Brain microvascular endothelial cell (primary cell): Measurements from ENCODE around the gene SAMD4A.

Experiments
- DNase-seq: peaks from one replicate; pipeline ENCODE4 v3.0.0-alpha.2; 2020
- H3K27ac ChIP-seq: fragments of 250-450 bp; sonication (Bioruptor Pico); 2 replicates; pipeline ENCODE4 v1.5.1; 2020; ENCODE audit warnings: mild to moderate bottlenecking, moderate library complexity
- H3K27me3 ChIP-seq: fragments of 250-450 bp; sonication (Bioruptor Pico); replicated peaks from 2 replicates; pipeline ENCODE4 v1.5.1; 2020; ENCODE audit warnings: mild to moderate bottlenecking
- H3K36me3 ChIP-seq: fragments of 250-450 bp; sonication (Bioruptor Pico); replicated peaks from 2 replicates; pipeline ENCODE4 v1.5.1; 2020; ENCODE audit warnings: mild to moderate bottlenecking
- H3K4me3 ChIP-seq: 2 replicates; pipeline ENCODE4 v1.5.1; 2011; ENCODE audit warnings: low read depth, mild to moderate bottlenecking, control low read depth, low read length, moderate library complexity
- in situ Hi-C: cut with HindIII; loops from 2 replicates; pipeline ENCODE4 v1.10.0; 2017; ENCODE audit warnings: low sequenced_read_pairs, low pct_ligation_motif_present
- TF ChIP-seq, protein P1 (sequence below): IDR thresholded peaks from 2 replicates; pipeline ENCODE4 v1.5.1; 2011; ENCODE audit warnings: low read depth, mild to moderate bottlenecking, moderate library complexity, low read length, control low read depth, inconsistent platforms; ENCODE audit errors: missing control alignments

Gene SAMD4A

GRCh38 chr14:54806616-54807015 lies 239.7 kb downstream of the SAMD4A start:
- no peak overlapping the region for H3K4me3 ChIP-seq
- in situ Hi-C loops = no loop called here
- no peaks in the 10 kb centered on the region for H3K27me3 ChIP-seq
- no peaks in the 10 kb centered on the region for H3K36me3 ChIP-seq
- DNase-seq = no peak
- no peak overlapping the region for H3K27ac ChIP-seq
- TF ChIP-seq, protein P1, sequence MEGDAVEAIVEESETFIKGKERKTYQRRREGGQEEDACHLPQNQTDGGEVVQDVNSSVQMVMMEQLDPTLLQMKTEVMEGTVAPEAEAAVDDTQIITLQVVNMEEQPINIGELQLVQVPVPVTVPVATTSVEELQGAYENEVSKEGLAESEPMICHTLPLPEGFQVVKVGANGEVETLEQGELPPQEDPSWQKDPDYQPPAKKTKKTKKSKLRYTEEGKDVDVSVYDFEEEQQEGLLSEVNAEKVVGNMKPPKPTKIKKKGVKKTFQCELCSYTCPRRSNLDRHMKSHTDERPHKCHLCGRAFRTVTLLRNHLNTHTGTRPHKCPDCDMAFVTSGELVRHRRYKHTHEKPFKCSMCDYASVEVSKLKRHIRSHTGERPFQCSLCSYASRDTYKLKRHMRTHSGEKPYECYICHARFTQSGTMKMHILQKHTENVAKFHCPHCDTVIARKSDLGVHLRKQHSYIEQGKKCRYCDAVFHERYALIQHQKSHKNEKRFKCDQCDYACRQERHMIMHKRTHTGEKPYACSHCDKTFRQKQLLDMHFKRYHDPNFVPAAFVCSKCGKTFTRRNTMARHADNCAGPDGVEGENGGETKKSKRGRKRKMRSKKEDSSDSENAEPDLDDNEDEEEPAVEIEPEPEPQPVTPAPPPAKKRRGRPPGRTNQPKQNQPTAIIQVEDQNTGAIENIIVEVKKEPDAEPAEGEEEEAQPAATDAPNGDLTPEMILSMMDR = no peak

GRCh38 chr14:54807428-54807827 lies 240.5 kb downstream of the SAMD4A start:
- Histone ChIP-seq H3K4me3 (no peak overlapping the region), H3K27ac (no peak overlapping the region), H3K27me3 (no peaks in the 10 kb centered on the region), H3K36me3 (no peaks in the 10 kb centered on the region)
- in situ Hi-C loops = no loop called here
- TF ChIP-seq, protein P1 = no peak
- no peak for DNase-seq

- TF ChIP-seq, protein P1 = no peak
- Histone ChIP-seq H3K27ac (no peak overlapping the region), H3K27me3 (no peaks in the 10 kb centered on the region), H3K4me3 (no peak overlapping the region), H3K36me3 (no peaks in the 10 kb centered on the region)
- in situ Hi-C loops = no loop called here
- no peak for DNase-seq
Measured at GRCh38 chr14:54807881-54808280, 241.0 kb downstream of the SAMD4A start.

DNA sequence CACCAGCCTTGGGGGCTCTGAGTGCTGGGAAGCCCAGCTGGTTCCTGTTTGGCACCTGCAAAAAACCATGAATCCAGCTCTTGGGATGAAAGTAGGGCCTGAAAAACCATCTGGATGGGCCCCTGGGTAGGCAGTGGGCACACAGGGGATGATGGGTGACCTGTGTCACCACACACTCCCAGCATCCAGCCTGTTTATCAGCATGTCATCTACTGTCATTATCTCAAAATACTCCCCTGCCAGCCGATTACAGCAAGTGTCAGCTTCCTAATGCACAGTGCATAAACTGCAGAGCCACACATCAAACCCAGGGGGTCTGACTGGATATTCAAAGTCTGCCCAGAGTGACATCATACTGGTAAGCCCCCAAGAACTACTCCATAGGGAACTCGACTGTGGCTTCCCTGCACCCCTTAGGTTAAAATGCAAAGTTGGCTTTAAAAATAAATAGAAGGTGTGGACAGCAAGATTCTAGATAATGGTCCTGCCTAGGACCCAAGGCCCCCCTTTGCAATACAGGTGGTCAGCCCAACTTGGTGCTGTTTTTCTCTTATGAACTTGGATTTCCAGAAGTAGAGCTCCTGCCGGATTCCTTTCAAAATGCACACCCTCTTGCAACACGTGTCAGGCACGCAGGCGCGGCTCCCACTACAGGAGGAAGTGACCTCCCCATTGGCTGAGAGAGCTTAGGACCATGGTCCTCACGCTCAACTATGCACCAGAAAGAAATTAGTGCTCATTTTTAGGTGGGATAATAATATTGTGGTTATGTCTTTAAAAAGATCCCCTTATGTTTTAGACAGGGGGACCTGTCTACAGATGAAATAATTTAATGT lies 241.6 kb downstream of the SAMD4A start:
- H3K4me3 ChIP-seq = no peak overlapping the region
- no peaks in the 10 kb centered on the region for H3K36me3 ChIP-seq
- in situ Hi-C loops = no loop called here
- no peak for DNase-seq
- H3K27me3 ChIP-seq = no peaks in the 10 kb centered on the region
- TF ChIP-seq, protein P1 = no peak
- H3K27ac ChIP-seq = no peak overlapping the region

- in situ Hi-C loops = no loop called here
- TF ChIP-seq, protein P1 = no peak
Measured at GRCh38 chr14:54809767-54810166, 242.8 kb downstream of the SAMD4A start.

DNA sequence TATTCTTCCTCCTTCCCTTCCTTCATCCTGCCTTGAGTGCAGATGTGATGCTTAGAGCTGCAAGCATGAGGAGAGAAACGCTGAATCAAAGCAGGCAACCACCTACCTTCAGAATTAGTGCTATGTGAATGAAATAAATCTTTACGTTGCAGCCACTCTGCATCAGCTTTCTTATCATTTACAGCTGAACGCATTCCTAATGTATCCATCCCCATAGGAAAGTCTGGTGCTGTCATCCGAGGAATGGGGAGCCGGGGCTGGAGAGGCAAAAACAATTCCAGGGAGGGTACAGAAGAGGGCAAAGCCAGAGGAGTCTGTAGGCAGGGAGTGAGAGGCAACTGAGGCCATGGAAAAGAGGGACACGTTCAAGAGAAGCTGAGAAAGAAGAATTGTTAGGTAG lies 245.7 kb downstream of the SAMD4A start:
- DNase-seq = no peak
- TF ChIP-seq, protein P1 = no peak
- Histone ChIP-seq H3K27ac (no peak overlapping the region), H3K4me3 (no peak overlapping the region), H3K36me3 (no peaks in the 10 kb centered on the region), H3K27me3 (no peaks in the 10 kb centered on the region)
- in situ Hi-C loops = no loop called here

More at GRCh38 chr14:54809767-54810166, 242.8 kb downstream of the SAMD4A start:
- H3K4me3 ChIP-seq = no peak overlapping the region
- no peak for DNase-seq
- no peaks in the 10 kb centered on the region for H3K27me3 ChIP-seq
- H3K36me3 ChIP-seq = no peaks in the 10 kb centered on the region
- H3K27ac ChIP-seq = no peak overlapping the region
